Sigmoid colon (tissue), 7 donors: Measurements from ENCODE around the gene GDF15. TPM values are rescaled to one million over a fixed set of nuclear protein-coding genes. Genes with fewer than 3 reads are reported as not detected.

Experiments used
- DNase-seq: peaks from one replicate; pipeline ENCODE4 v3.0.0-alpha.2; 2019
- H3K27ac ChIP-seq, 4 donors: fragments of 200-600 bp; sonication (generic); one replicate each; pipeline ENCODE4 v1.5.1; 2016 to 2019; ENCODE audit warnings: mild to moderate bottlenecking in 1 of 4
- H3K27me3 ChIP-seq, 3 donors: fragments of 200-600 bp; sonication (generic); one replicate each; pipeline ENCODE4 v1.5.1; 2019; ENCODE audit warnings: mild to moderate bottlenecking in 1 of 3
- H3K36me3 ChIP-seq, 4 donors: fragments of 200-600 bp; sonication (generic); one replicate each; pipeline ENCODE4 v1.5.1; 2016 to 2019
- H3K4me1 ChIP-seq, 4 donors: fragments of 200-600 bp; sonication (generic); one replicate each; pipeline ENCODE4 v1.5.1; 2017 to 2019
- H3K4me3 ChIP-seq, 4 donors: fragments of 200-600 bp; sonication (generic); one replicate each; pipeline ENCODE4 v1.5.1; 2017 to 2019; ENCODE audit warnings: mild to moderate bottlenecking in 2 of 4, moderate library complexity in 1 of 4
- H3K9me3 ChIP-seq, 4 donors: fragments of 200-600 bp in 3 of 4; sonication (generic) in 3 of 4; one replicate each; pipeline versions ENCODE4 v1.5.1 to v1.6.1; 2013 to 2019
- CTCF ChIP-seq, 4 experiments: fragments of 450-650 bp in 3 of 4; fragments of 200-600 bp in 1 of 4; IDR thresholded peaks; one replicate each; pipeline ENCODE4 v1.5.1; 2016 to 2019; ENCODE audit warnings: antibody characterized with exemption in 4 of 4, mild to moderate bottlenecking in 3 of 4, moderate library complexity in 2 of 4
- EP300 ChIP-seq, 4 donors: sonication (generic); formaldehyde crosslinking; IDR thresholded peaks; one replicate each; pipeline ENCODE4 v1.6.1; 2017; ENCODE audit warnings: antibody characterized with exemption in 4 of 4
- POLR2A ChIP-seq, 2 donors: fragments of 450-650 bp; IDR thresholded peaks; one replicate each; pipeline ENCODE4 v1.6.1; 2016; ENCODE audit warnings: antibody characterized with exemption in 2 of 2, mild to moderate bottlenecking in 2 of 2, moderate library complexity in 2 of 2
- POLR2AphosphoS5 ChIP-seq, 4 donors: sonication (generic); formaldehyde crosslinking; IDR thresholded peaks; one replicate each; pipeline ENCODE4 v1.6.1; 2017; ENCODE audit warnings: antibody characterized with exemption in 4 of 4
- WGBS, 2 donors: extraction: QIAGEN DNeasy Blood & Tissue Kit; methylation state at CpG; one replicate each; pipeline ENCODE4 v1.1.7; 2013; 5-methylcytosine and 5-hydroxymethylcytosine counted together
- intact Hi-C: fragments of 100-400 bp; cut with DNase I; formaldehyde crosslinking; loops from one replicate; pipeline ENCODE4 v1.15.1; 2023
- polyA plus RNA-seq, 3 donors: library from polyadenylated mRNA; stranded (reverse); fragments of 200-250 nt; gene quantifications; one replicate each; pipeline ENCODE4 v1.2.3, GENCODE V29; 2013
- total RNA-seq, 4 donors: library from RNA; depleted of rRNA; stranded (reverse); fragments of >200 nt; gene quantifications; one replicate each; pipeline ENCODE4 v1.1.0, GENCODE V29; 2016
- donor health status: healthy with polysubstance abuse.
- donor health status: Bipolar disorder and iron deficiency.
- donor health status: healthy.

The GDF15 gene
- total and polyA plus RNA-seq, 7 donors = 1.1 to 79.7 (median 7.2) TPM

- 69 to 84% methylated on average over 15 of the region's 15 CpGs for WGBS, 2 donors
- Histone ChIP-seq H3K4me3 (no peak overlapping the region), H3K4me1 (peaks cover 0 to 18% (median 15%) of the 10 kb centered on the region in 4 donors), H3K9me3 (no peaks in the 10 kb centered on the region), H3K27ac (no peak overlapping the region), H3K36me3 (peaks cover 0 to 2% (median 0%) of the 10 kb centered on the region in 4 donors), H3K27me3 (no peaks in the 10 kb centered on the region)
- intact Hi-C loops = no loop called here
- TF ChIP-seq CTCF (IDR thresholded peaks at IDR 0.05) = no peak
- no peak for TF ChIP-seq POLR2AphosphoS5 (IDR thresholded peaks at IDR 0.05)
- TF ChIP-seq POLR2A (IDR thresholded peaks at IDR 0.05) = no peak
- no peak for TF ChIP-seq EP300 (IDR thresholded peaks at IDR 0.05)
- DNase-seq = no peak
These were observed 17.3 kb upstream of the GDF15 start for GRCh38 chr19:18368504-18369222.

GRCh38 chr19:18373407-18373891 lies 12.5 kb upstream of the GDF15 start:
- no peaks in the 10 kb centered on the region for H3K27me3 ChIP-seq
- intact Hi-C loops = no loop called here
- DNase-seq = no peak
- no peaks in the 10 kb centered on the region for H3K36me3 ChIP-seq
- TF ChIP-seq EP300 (IDR thresholded peaks at IDR 0.05) (no peak), POLR2A (IDR thresholded peaks at IDR 0.05) (no peak), POLR2AphosphoS5 (IDR thresholded peaks at IDR 0.05) (no peak), CTCF (IDR thresholded peaks at IDR 0.05) (no peak)
- H3K9me3 ChIP-seq = no peaks in the 10 kb centered on the region
- WGBS, 2 donors = 55% methylated on average over 4 of the region's 4 CpGs
- H3K4me1 ChIP-seq = peaks cover 0 to 18% (median 15%) of the 10 kb centered on the region in 4 donors
- no peak overlapping the region for H3K4me3 ChIP-seq
- peak overlapping the region; percentile 60 to 71 (median 68) for H3K27ac ChIP-seq

- peak; percentile 97 for DNase-seq
- WGBS, 2 donors = 19 to 23% methylated on average over 17 of the region's 17 CpGs
- Histone ChIP-seq H3K9me3 (no peaks in the 10 kb centered on the region), H3K27me3 (no peaks in the 10 kb centered on the region), H3K4me3 (peak overlapping the region in 1 of 4 donors; percentile 4), H3K36me3 (no peaks in the 10 kb centered on the region), H3K27ac (peak overlapping the region; percentile 60 to 71 (median 68)), H3K4me1 (peaks cover 0 to 18% (median 15%) of the 10 kb centered on the region in 4 donors)
- intact Hi-C loops = no loop called here
- TF ChIP-seq POLR2A (IDR thresholded peaks at IDR 0.05) (no peak), EP300 (IDR thresholded peaks at IDR 0.05) (peak in 2 of 4 donors; percentile 46 to 84), POLR2AphosphoS5 (IDR thresholded peaks at IDR 0.05) (peak; percentile 18 to 88 (median 52))
These were observed 11.9 kb upstream of the GDF15 start for GRCh38 chr19:18373892-18374629.

GRCh38 chr19:18377026-18377425 lies 8.9 kb upstream of the GDF15 start:
- H3K4me1 ChIP-seq = peaks cover 0 to 34% (median 24%) of the 10 kb centered on the region in 4 donors
- intact Hi-C loops = no loop called here
- 18 to 61% methylated on average over 6 of the region's 6 CpGs for WGBS, 2 donors
- TF ChIP-seq POLR2AphosphoS5 (IDR thresholded peaks at IDR 0.05) (no peak), CTCF (IDR thresholded peaks at IDR 0.05) (no peak), POLR2A (IDR thresholded peaks at IDR 0.05) (no peak), EP300 (IDR thresholded peaks at IDR 0.05) (no peak)
- H3K4me3 ChIP-seq = no peak overlapping the region
- H3K9me3 ChIP-seq = no peaks in the 10 kb centered on the region
- no peaks in the 10 kb centered on the region for H3K27me3 ChIP-seq
- DNase-seq = no peak
- H3K36me3 ChIP-seq = no peaks in the 10 kb centered on the region
- peak overlapping the region in 1 of 4 donors; percentile 77 for H3K27ac ChIP-seq
